Measurements from ENCODE around the gene LINGO1.

LINGO1 gene

GRCh38 chr15:77569729-77570125, 63.0 kb downstream of the LINGO1 start:
- no peak for TF ChIP-seq CTCF (IDR thresholded peaks at IDR 0.05; ENCODE audit: insufficient read depth, low read depth, low read length, missing control alignments)
- DNase-seq (ENCODE audit: low read depth), result no peak
- H3K4me3 ChIP-seq (ENCODE audit: low read depth, low read length), result no peak overlapping the region

GRCh38 chr15:77568973-77569728, 63.6 kb downstream of the LINGO1 start:
- no peak for DNase-seq (ENCODE audit: low read depth)

GRCh38 chr15:77568014-77568972, 64.4 kb downstream of the LINGO1 start:
- H3K4me3 ChIP-seq (ENCODE audit: low read depth, low read length), result no peak overlapping the region
- no peak for TF ChIP-seq CTCF (IDR thresholded peaks at IDR 0.05; ENCODE audit: insufficient read depth, low read depth, low read length, missing control alignments)
- DNase-seq (ENCODE audit: low read depth), result no peak

More at GRCh38 chr15:77568973-77569728, 63.6 kb downstream of the LINGO1 start:
- H3K4me3 ChIP-seq (ENCODE audit: low read depth, low read length), result no peak overlapping the region
- no peak for TF ChIP-seq CTCF (IDR thresholded peaks at IDR 0.05; ENCODE audit: insufficient read depth, low read depth, low read length, missing control alignments)

GRCh38 chr15:77567202-77567601, 65.5 kb downstream of the LINGO1 start:
- H3K4me3 ChIP-seq (ENCODE audit: low read depth, low read length), result no peak overlapping the region
- TF ChIP-seq CTCF (IDR thresholded peaks at IDR 0.05; ENCODE audit: insufficient read depth, low read depth, low read length, missing control alignments), result no peak
- no peak for DNase-seq (ENCODE audit: low read depth)

- no peak overlapping the region for H3K4me3 ChIP-seq (ENCODE audit: low read depth, low read length)
- DNase-seq (ENCODE audit: low read depth), result no peak
- no peak for TF ChIP-seq CTCF (IDR thresholded peaks at IDR 0.05; ENCODE audit: insufficient read depth, low read depth, low read length, missing control alignments)
Measured at GRCh38 chr15:77566092-77566491, 66.6 kb downstream of the LINGO1 start.

- no peak overlapping the region for H3K4me3 ChIP-seq (ENCODE audit: low read depth, low read length)
- no peak for TF ChIP-seq CTCF (IDR thresholded peaks at IDR 0.05; ENCODE audit: insufficient read depth, low read depth, low read length, missing control alignments)
- DNase-seq (ENCODE audit: low read depth), result no peak
Measured at GRCh38 chr15:77565378-77565915, 67.3 kb downstream of the LINGO1 start.
